H1 (cell line): ENCODE measurements around the gene NPIPA2.
"Not testable (repeated sequence)": the region's sequence is repeated elsewhere in the genome, so short reads cannot be mapped to it uniquely, and the experiment has no call there.

Source experiments
- ASH2L ChIP-seq: fragments of 200-600, 300-600 bp; sonication (generic); IDR thresholded peaks from one replicate; pipeline ENCODE4 v1.7.1; 2017; ENCODE audit warnings: low read length
- BACH1 ChIP-seq: IDR thresholded peaks from 2 replicates; pipeline ENCODE4 v1.6.1; 2012; ENCODE audit warnings: low read length, improper control_type of control experiment
- CEBPB ChIP-seq: IDR thresholded peaks from 2 replicates; pipeline ENCODE4 v1.6.1; 2012; ENCODE audit warnings: low read depth, low read length
- CTCF ChIP-seq, 3 experiments: IDR thresholded peaks; 1 replicate in 2 of 3; 2 replicates in 1 of 3; pipeline versions ENCODE4 v1.5.1 to v1.6.1; 2011; ENCODE audit warnings: low read length in 3 of 3, mild to moderate bottlenecking in 3 of 3, inconsistent platforms in 2 of 3, low read depth in 1 of 3, moderate library complexity in 1 of 3; ENCODE audit not compliant: insufficient read depth in 1 of 3; ENCODE audit errors: control extremely low read depth in 1 of 3
- HDAC2 ChIP-seq, 2 experiments: fragments of 300-600 bp in 1 of 2; sonication (generic) in 1 of 2; IDR thresholded peaks; 2 replicates each; pipeline ENCODE4 v1.6.1; 2011 to 2012; ENCODE audit warnings: low read depth in 2 of 2, low read length in 2 of 2, mild to moderate bottlenecking in 2 of 2, moderate library complexity in 2 of 2, borderline replicate concordance in 1 of 2, inconsistent platforms in 1 of 2
- KDM5A ChIP-seq: fragments of 200-600 bp; IDR thresholded peaks from 2 replicates; pipeline ENCODE4 v1.7.1; 2012; ENCODE audit warnings: mild to moderate bottlenecking, low read length, inconsistent platforms, mixed read lengths
- POLR2AphosphoS5 ChIP-seq: IDR thresholded peaks from 2 replicates; pipeline ENCODE4 v1.6.1; 2011; ENCODE audit warnings: low read depth, low read length
- RFX5 ChIP-seq: IDR thresholded peaks from 2 replicates; pipeline ENCODE4 v1.6.1; 2011; ENCODE audit warnings: low read depth, low read length, improper control_type of control experiment, borderline replicate concordance
- SUZ12 ChIP-seq: fragments of 200-600 bp; sonication (generic); IDR thresholded peaks from 2 replicates; pipeline ENCODE4 v1.6.1; 2012; ENCODE audit warnings: mild to moderate bottlenecking, inconsistent platforms, low read length, moderate library complexity, mixed read lengths
- YY1 ChIP-seq: IDR thresholded peaks from 2 replicates; pipeline ENCODE4 v1.6.1; 2011; ENCODE audit warnings: low read depth, mild to moderate bottlenecking, low read length

DNA sequence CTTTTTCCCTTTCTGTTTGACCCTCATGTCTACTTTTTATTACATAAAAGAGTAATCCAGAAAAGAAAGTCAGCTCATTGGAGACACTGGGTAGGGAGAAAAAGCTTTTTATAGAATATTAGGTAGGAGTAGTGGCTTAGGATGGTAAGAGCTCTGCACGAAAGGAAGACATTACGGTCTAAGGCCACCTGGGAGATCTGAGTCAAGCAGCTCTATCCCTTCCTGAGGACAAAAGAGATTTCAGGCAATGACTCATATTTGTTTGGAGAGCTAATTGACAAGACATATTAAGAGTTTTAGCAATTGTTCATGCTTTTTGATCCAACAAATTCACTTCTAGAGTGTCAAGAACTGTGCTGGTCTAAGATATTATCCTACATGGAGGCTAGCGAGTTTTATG lies 71.6 kb downstream of the NPIPA2 start:
- not testable (repeated sequence) for TF ChIP-seq RFX5; CTCF (IDR thresholded peaks at IDR 0.05; ENCODE audit: control extremely low read depth in 1 of 3, insufficient read depth in 1 of 3, low read depth in 1 of 3, low read length in 3 of 3); ASH2L; YY1; BACH1; POLR2AphosphoS5; HDAC2 (IDR thresholded peaks at IDR 0.05; ENCODE audit: borderline replicate concordance in 1 of 2, low read depth in 2 of 2, low read length in 2 of 2); CEBPB; KDM5A; SUZ12
